ENCODE measurements around the gene ALK.

Gene ALK

GRCh38 chr2:29871541-29871940 lies 49.8 kb downstream of the ALK start:
- H3K27ac ChIP-seq: no peak overlapping the region
- no peak for TF ChIP-seq CTCF (conservative IDR thresholded peaks at IDR 0.05)

- no peak for TF ChIP-seq CTCF (conservative IDR thresholded peaks at IDR 0.05)
- no peak overlapping the region for H3K27ac ChIP-seq
Observed at GRCh38 chr2:29865512-29865911, 55.9 kb downstream of the ALK start.

GRCh38 chr2:29864988-29865387 lies 56.4 kb downstream of the ALK start:
- H3K27ac ChIP-seq: no peak overlapping the region
- no peak for TF ChIP-seq CTCF (conservative IDR thresholded peaks at IDR 0.05)

GRCh38 chr2:29855924-29856639 lies 65.3 kb downstream of the ALK start:
- no peak for TF ChIP-seq CTCF (conservative IDR thresholded peaks at IDR 0.05)
- no peak overlapping the region for H3K27ac ChIP-seq

GRCh38 chr2:29850794-29851193 lies 70.6 kb downstream of the ALK start:
- H3K27ac ChIP-seq: no peak overlapping the region
- TF ChIP-seq CTCF (conservative IDR thresholded peaks at IDR 0.05): no peak

GRCh38 chr2:29848566-29849310 lies 72.6 kb downstream of the ALK start:
- no peak overlapping the region for H3K27ac ChIP-seq
- TF ChIP-seq CTCF (conservative IDR thresholded peaks at IDR 0.05): no peak

GRCh38 chr2:29847886-29848285 lies 73.5 kb downstream of the ALK start:
- no peak overlapping the region for H3K27ac ChIP-seq
- no peak for TF ChIP-seq CTCF (conservative IDR thresholded peaks at IDR 0.05)
